WTC11 (cell line): ENCODE measurements around the gene KDM4C. TPM values are rescaled to one million over a fixed set of nuclear protein-coding genes. Genes with fewer than 3 reads are reported as not detected.

Experiments
- ATAC-seq: fragments of 200-7000 bp; cut with Tn5 transposase; 2 replicates; pipeline ENCODE4 v1.10.0; 2021; ENCODE audit warnings: mild to moderate bottlenecking, moderate library complexity
- CTCF ChIA-PET: fragments of 300-600 bp; sonication (Branson Sonifier 250); formaldehyde crosslinking; loops from one replicate; lab custom pipeline; 2021; ENCODE audit warnings: antibody characterized with exemption; lab: Charles Lee
- POLR2A ChIA-PET: fragments of 350-600 bp; sonication (Branson Sonifier 250); formaldehyde crosslinking; loops from one replicate; lab custom pipeline; 2021; ENCODE audit warnings: antibody characterized with exemption; lab: Charles Lee
- DNase-seq: peaks from one replicate; pipeline ENCODE4 v3.0.0; 2021; ENCODE audit warnings: low spot score
- H3K27ac Mint-ChIP-seq: 2 replicates; pipeline ENCODE4 v1.8.0; 2021; ENCODE audit warnings: mixed read lengths
- H3K27me3 Mint-ChIP-seq: 2 replicates; pipeline ENCODE4 v1.8.0; 2021; ENCODE audit warnings: low read depth, mild to moderate bottlenecking, moderate library complexity, mixed read lengths
- H3K36me3 Mint-ChIP-seq: 2 replicates; pipeline ENCODE4 v1.8.0; 2021; ENCODE audit warnings: mixed read lengths
- H3K4me1 Mint-ChIP-seq: 2 replicates; pipeline ENCODE4 v1.8.0; 2022; ENCODE audit warnings: mixed read lengths
- H3K4me3 Mint-ChIP-seq: 2 replicates; pipeline ENCODE4 v1.8.0; 2021; ENCODE audit warnings: mild to moderate bottlenecking, moderate library complexity, mixed read lengths
- H3K9me3 Mint-ChIP-seq: 2 replicates; pipeline ENCODE4 v1.8.0; 2021; ENCODE audit warnings: mixed read lengths
- AFF4 ChIP-seq: sonication (generic); formaldehyde crosslinking; IDR thresholded peaks from 2 replicates; pipeline ENCODE4 v1.8.1; 2023; ENCODE audit warnings: mild to moderate bottlenecking, missing genetic modification reagents, borderline replicate concordance
- ATF6 ChIP-seq: sonication (generic); formaldehyde crosslinking; IDR thresholded peaks from 2 replicates; pipeline ENCODE4 v1.8.1; 2023; ENCODE audit warnings: mild to moderate bottlenecking, missing genetic modification reagents
- CBFB ChIP-seq: sonication (generic); formaldehyde crosslinking; IDR thresholded peaks from 2 replicates; pipeline ENCODE4 v1.8.1; 2022; ENCODE audit warnings: mild to moderate bottlenecking, low read depth, missing genetic modification reagents
- CREB1 ChIP-seq: sonication (generic); formaldehyde crosslinking; IDR thresholded peaks from 2 replicates; pipeline ENCODE4 v1.8.0; 2023; ENCODE audit warnings: mild to moderate bottlenecking, missing genetic modification reagents
- ELF4 ChIP-seq: sonication (generic); formaldehyde crosslinking; IDR thresholded peaks from 2 replicates; pipeline ENCODE4 v1.8.1; 2022; ENCODE audit warnings: low read depth, mild to moderate bottlenecking, moderate library complexity, missing genetic modification reagents
- ETV6 ChIP-seq: sonication (generic); formaldehyde crosslinking; IDR thresholded peaks from 2 replicates; pipeline ENCODE4 v1.8.1; 2022; ENCODE audit warnings: mild to moderate bottlenecking, missing genetic modification reagents
- FOXK1 ChIP-seq: sonication (generic); formaldehyde crosslinking; IDR thresholded peaks from 2 replicates; pipeline ENCODE4 v1.8.0; 2022; ENCODE audit warnings: mild to moderate bottlenecking, moderate library complexity, missing genetic modification reagents
- MAX ChIP-seq: sonication (generic); formaldehyde crosslinking; IDR thresholded peaks from 2 replicates; pipeline ENCODE4 v1.8.0; 2022; ENCODE audit warnings: mild to moderate bottlenecking, missing genetic modification reagents
- NFE2L1 ChIP-seq: sonication (generic); formaldehyde crosslinking; IDR thresholded peaks from 2 replicates; pipeline ENCODE4 v1.8.1; 2023; ENCODE audit warnings: missing genetic modification reagents
- OVOL2 ChIP-seq: fragments of 250-450 bp; sonication (Bioruptor Pico); IDR thresholded peaks from 2 replicates; pipeline ENCODE4 v1.9.0; 2021; ENCODE audit warnings: mild to moderate bottlenecking, borderline replicate concordance
- PRDM15 ChIP-seq: sonication (generic); formaldehyde crosslinking; IDR thresholded peaks from 2 replicates; pipeline ENCODE4 v1.8.0; 2022; ENCODE audit warnings: missing genetic modification reagents
- TCF7 ChIP-seq: sonication (generic); formaldehyde crosslinking; IDR thresholded peaks from 2 replicates; pipeline ENCODE4 v1.8.0; 2022; ENCODE audit warnings: mild to moderate bottlenecking, low read depth, missing genetic modification reagents, moderate library complexity
- ZNF121 ChIP-seq: sonication (generic); formaldehyde crosslinking; IDR thresholded peaks from 2 replicates; pipeline ENCODE4 v1.8.0; 2023; ENCODE audit warnings: missing genetic modification reagents
- total RNA-seq: library from RNA; stranded (reverse); gene quantifications from 3 replicates; pipeline ENCODE4 v1.2.3, GENCODE V29; 2021

Gene KDM4C
- total RNA-seq, 1 experiment from 2014 or later: 29.2 TPM

GRCh38 chr9:6999794-7000193 lies 242.0 kb downstream of the KDM4C start (continued):
- TF ChIP-seq FOXK1 (CRISPR knock-in tag) (no peak), TCF7 (CRISPR knock-in tag) (no peak), MAX (CRISPR knock-in tag) (no peak), PRDM15 (no peak), ZNF121 (CRISPR knock-in tag) (no peak), NFE2L1 (CRISPR knock-in tag) (no peak)

- CTCF ChIA-PET: no interaction called here
- H3K27ac Mint-ChIP-seq: no peak overlapping the region
Measured at GRCh38 chr9:7001571-7001970, 243.8 kb downstream of the KDM4C start.

More at GRCh38 chr9:7001571-7001970, 243.8 kb downstream of the KDM4C start:
- Mint-ChIP-seq H3K4me3 (no peak overlapping the region), H3K4me1 (no peaks in the 10 kb centered on the region; the same call in 1 of the 2 replicates), H3K27me3 (no peaks in the 10 kb centered on the region), H3K9me3 (peaks cover 5% of the 10 kb centered on the region), H3K36me3 (peaks cover 14% of the 10 kb centered on the region)
- POLR2A ChIA-PET: no interaction called here
- TF ChIP-seq ETV6 (CRISPR knock-in tag) (no peak), ZNF121 (CRISPR knock-in tag) (no peak), OVOL2 (CRISPR knock-in tag) (no peak), ELF4 (no peak), ATF6 (no peak), CBFB (CRISPR knock-in tag) (no peak), CREB1 (no peak), AFF4 (no peak)
- no peak for DNase-seq
- ATAC-seq: no peak
